Lower leg skin (tissue), 4 donors: ENCODE results near the gene NLK. TPM values are rescaled to one million over a fixed set of nuclear protein-coding genes. Genes with fewer than 3 reads are reported as not detected.

Experiments used
- DNase-seq, 2 donors: peaks; one replicate each; pipeline ENCODE4 v3.0.0-alpha.2; 2019; ENCODE audit warnings: low spot score in 2 of 2
- H3K4me3 ChIP-seq: fragments of 200-600 bp; sonication (generic); 2 replicates; pipeline ENCODE4 v1.5.1; 2017; ENCODE audit warnings: mild to moderate bottlenecking, low read depth; ENCODE audit not compliant: poor library complexity, severe bottlenecking
- POLR2A ChIP-seq, 2 donors: fragments of 450-650 bp; IDR thresholded peaks; one replicate each; pipeline ENCODE4 v1.6.1; 2016 to 2017; ENCODE audit warnings: antibody characterized with exemption in 2 of 2, mild to moderate bottlenecking in 1 of 2, moderate library complexity in 1 of 2
- WGBS, 2 donors: methylation state at CpG; one replicate each; pipeline ENCODE4 v1.1.5; 2018; 5-methylcytosine and 5-hydroxymethylcytosine counted together
- intact Hi-C: fragments of 100-400 bp; cut with DNase I; formaldehyde crosslinking; loops from one replicate; pipeline ENCODE4 v1.15.0; 2023; ENCODE audit warnings: low total_unique reads
- total RNA-seq, 4 donors: library from RNA; depleted of rRNA; stranded (reverse); fragments of >200 nt; gene quantifications; one replicate each; pipeline ENCODE4 v1.1.0, GENCODE V29; 2016
- TF ChIP-seq, protein P1 (sequence below), 3 donors: fragments of 450-650 bp; IDR thresholded peaks; one replicate each; pipeline ENCODE4 v1.5.1; 2016; ENCODE audit warnings: antibody characterized with exemption in 3 of 3, mild to moderate bottlenecking in 3 of 3, moderate library complexity in 2 of 3

The NLK gene
- total RNA-seq, 4 donors from 2014 or later = 5.9 to 10.8 (median 8.2) TPM

DNA sequence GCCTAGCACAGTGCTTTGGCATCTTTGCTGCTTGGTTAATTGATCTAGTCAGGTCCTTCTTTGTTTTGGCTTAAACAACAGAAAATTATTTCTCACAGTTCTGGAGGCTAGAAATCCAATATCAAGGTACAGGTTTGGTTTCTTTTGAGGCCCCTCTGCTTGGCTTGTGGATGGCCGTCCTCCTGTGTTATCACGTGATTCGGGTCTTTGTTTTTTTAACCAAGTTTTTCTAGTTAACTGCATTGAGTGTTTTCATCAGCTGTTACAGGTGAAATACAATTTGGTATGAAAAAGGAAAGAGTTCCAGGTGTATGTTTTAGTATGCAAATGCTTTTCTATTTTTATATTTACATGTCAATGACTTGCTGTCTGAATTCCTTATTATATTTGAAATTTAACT, 2.8 kb downstream of the NLK start:
- no peak for DNase-seq
- H3K4me3 ChIP-seq = no peak overlapping the region
- no peak for TF ChIP-seq POLR2A (IDR thresholded peaks at IDR 0.05)
- TF ChIP-seq, protein P1, sequence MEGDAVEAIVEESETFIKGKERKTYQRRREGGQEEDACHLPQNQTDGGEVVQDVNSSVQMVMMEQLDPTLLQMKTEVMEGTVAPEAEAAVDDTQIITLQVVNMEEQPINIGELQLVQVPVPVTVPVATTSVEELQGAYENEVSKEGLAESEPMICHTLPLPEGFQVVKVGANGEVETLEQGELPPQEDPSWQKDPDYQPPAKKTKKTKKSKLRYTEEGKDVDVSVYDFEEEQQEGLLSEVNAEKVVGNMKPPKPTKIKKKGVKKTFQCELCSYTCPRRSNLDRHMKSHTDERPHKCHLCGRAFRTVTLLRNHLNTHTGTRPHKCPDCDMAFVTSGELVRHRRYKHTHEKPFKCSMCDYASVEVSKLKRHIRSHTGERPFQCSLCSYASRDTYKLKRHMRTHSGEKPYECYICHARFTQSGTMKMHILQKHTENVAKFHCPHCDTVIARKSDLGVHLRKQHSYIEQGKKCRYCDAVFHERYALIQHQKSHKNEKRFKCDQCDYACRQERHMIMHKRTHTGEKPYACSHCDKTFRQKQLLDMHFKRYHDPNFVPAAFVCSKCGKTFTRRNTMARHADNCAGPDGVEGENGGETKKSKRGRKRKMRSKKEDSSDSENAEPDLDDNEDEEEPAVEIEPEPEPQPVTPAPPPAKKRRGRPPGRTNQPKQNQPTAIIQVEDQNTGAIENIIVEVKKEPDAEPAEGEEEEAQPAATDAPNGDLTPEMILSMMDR (IDR thresholded peaks at IDR 0.05) = no peak
- WGBS, 2 donors = 74 to 79% methylated on average over 3 of the region's 3 CpGs
- intact Hi-C loops = loop anchor here (10.0 kb wide), 1 partner anchor 421 kb away; no protein-coding TSS in a partner anchor

DNA sequence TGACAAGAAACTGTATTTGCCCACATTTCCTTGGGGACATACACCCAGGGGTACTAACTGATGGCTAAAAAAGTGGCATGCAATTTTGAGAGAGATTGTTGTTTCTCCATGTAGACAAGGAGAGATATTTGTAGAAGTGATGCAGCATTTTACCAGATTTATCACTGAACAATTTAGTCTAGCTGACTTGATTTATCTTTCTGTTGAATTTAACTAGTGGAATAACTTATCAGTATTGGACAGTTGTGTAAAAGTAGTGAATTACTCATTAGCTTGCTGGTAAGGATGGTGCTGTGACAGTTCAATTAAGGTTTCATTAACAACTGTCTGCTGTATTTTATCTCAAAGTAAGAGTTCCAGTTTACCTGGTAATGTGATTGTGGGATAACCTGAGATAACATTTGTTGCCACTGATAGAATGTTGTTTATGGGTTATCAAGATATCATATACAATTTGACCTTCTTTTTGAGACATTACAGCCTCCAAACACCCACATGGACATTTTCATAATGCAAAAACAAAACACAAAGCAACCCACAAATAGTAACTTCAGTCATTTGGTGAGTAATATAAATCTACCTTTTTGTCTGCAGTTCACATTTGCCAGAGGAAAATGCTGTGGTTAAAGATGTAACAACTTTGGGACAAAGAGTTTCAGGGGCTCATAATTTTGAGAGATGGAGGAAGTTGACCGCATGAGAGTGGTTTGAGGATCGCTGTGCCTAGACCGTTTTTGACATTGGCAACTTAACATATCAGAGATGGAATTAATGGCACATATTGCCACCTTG, 3.8 kb downstream of the NLK start:
- DNase-seq = no peak
- H3K4me3 ChIP-seq = no peak overlapping the region
- intact Hi-C loops = loop anchor here (10.0 kb wide), 1 partner anchor 421 kb away; no protein-coding TSS in a partner anchor
- TF ChIP-seq, protein P1 (IDR thresholded peaks at IDR 0.05) = no peak
- TF ChIP-seq POLR2A (IDR thresholded peaks at IDR 0.05) = no peak
- WGBS, 2 donors = 84% methylated on average over 3 of the region's 3 CpGs

- intact Hi-C loops = loop anchor here (10.0 kb wide), 1 partner anchor 423 kb away; no protein-coding TSS in a partner anchor
Observed at GRCh38 chr17:28047806-28048205, 5.3 kb downstream of the NLK start.

GRCh38 chr17:28049071-28049470, 6.6 kb downstream of the NLK start:
- TF ChIP-seq, protein P1 (IDR thresholded peaks at IDR 0.05) = no peak
- no peak for TF ChIP-seq POLR2A (IDR thresholded peaks at IDR 0.05)
- DNase-seq = no peak
- intact Hi-C loops = loop anchor here (10.0 kb wide), 1 partner anchor 424 kb away; no protein-coding TSS in a partner anchor
- H3K4me3 ChIP-seq = no peak overlapping the region
- 94 to 100% methylated on average over 1 of the region's 1 CpG for WGBS, 2 donors

More at GRCh38 chr17:28047806-28048205, 5.3 kb downstream of the NLK start:
- WGBS, 2 donors = 43% methylated on average over 4 of the region's 4 CpGs
- TF ChIP-seq POLR2A (IDR thresholded peaks at IDR 0.05) = no peak
- TF ChIP-seq, protein P1 (IDR thresholded peaks at IDR 0.05) = no peak
- DNase-seq = no peak
- no peak overlapping the region for H3K4me3 ChIP-seq

- WGBS, 2 donors = 86 to 87% methylated on average over 3 of the region's 3 CpGs
- TF ChIP-seq POLR2A (IDR thresholded peaks at IDR 0.05) = no peak
- TF ChIP-seq, protein P1 (IDR thresholded peaks at IDR 0.05) = no peak
- no peak overlapping the region for H3K4me3 ChIP-seq
- intact Hi-C loops = no loop called here
- no peak for DNase-seq
Observed at GRCh38 chr17:28053044-28053670, 10.7 kb downstream of the NLK start.
